ENCODE data around the gene GP5.

GP5 gene

GRCh38 chr3:194440756-194441155, 41.7 kb upstream of the GP5 start:
- no peak for TF ChIP-seq CTCF (IDR thresholded peaks at IDR 0.05; ENCODE audit: insufficient read depth, low read length, poor library complexity, severe bottlenecking)
- H3K36me3 ChIP-seq (ENCODE audit: control insufficient read depth, insufficient read depth, low read length) = peaks cover 8% of the 10 kb centered on the region
- H3K4me3 ChIP-seq (replicated peaks; ENCODE audit: low read depth, low read length) = no peak overlapping the region
- no peaks in the 10 kb centered on the region for H3K27me3 ChIP-seq (replicated peaks; ENCODE audit: control insufficient read depth, insufficient read depth, low read length)
- DNase-seq (ENCODE audit: extremely low read depth, insufficient read length) = no peak

- H3K36me3 ChIP-seq (ENCODE audit: control insufficient read depth, insufficient read depth, low read length) = peaks cover 9% of the 10 kb centered on the region
- no peak overlapping the region for H3K4me3 ChIP-seq (replicated peaks; ENCODE audit: low read depth, low read length)
- DNase-seq (ENCODE audit: extremely low read depth, insufficient read length) = no peak
- no peaks in the 10 kb centered on the region for H3K27me3 ChIP-seq (replicated peaks; ENCODE audit: control insufficient read depth, insufficient read depth, low read length)
- TF ChIP-seq CTCF (IDR thresholded peaks at IDR 0.05; ENCODE audit: insufficient read depth, low read length, poor library complexity, severe bottlenecking) = no peak
Observed at GRCh38 chr3:194439881-194440550, 41.0 kb upstream of the GP5 start.

- Histone ChIP-seq H3K4me3 (replicated peaks; ENCODE audit: low read depth, low read length) (no peak overlapping the region), H3K27me3 (replicated peaks; ENCODE audit: control insufficient read depth, insufficient read depth, low read length) (no peaks in the 10 kb centered on the region), H3K36me3 (ENCODE audit: control insufficient read depth, insufficient read depth, low read length) (peaks cover 9% of the 10 kb centered on the region)
- no peak for DNase-seq (ENCODE audit: extremely low read depth, insufficient read length)
- TF ChIP-seq CTCF (IDR thresholded peaks at IDR 0.05; ENCODE audit: insufficient read depth, low read length, poor library complexity, severe bottlenecking) = no peak
Observed at GRCh38 chr3:194434503-194434902, 35.4 kb upstream of the GP5 start.

- no peak for TF ChIP-seq CTCF (IDR thresholded peaks at IDR 0.05; ENCODE audit: insufficient read depth, low read length, poor library complexity, severe bottlenecking)
- DNase-seq (ENCODE audit: extremely low read depth, insufficient read length) = no peak
- H3K4me3 ChIP-seq (replicated peaks; ENCODE audit: low read depth, low read length) = no peak overlapping the region
- H3K36me3 ChIP-seq (ENCODE audit: control insufficient read depth, insufficient read depth, low read length) = peaks cover 9% of the 10 kb centered on the region
- H3K27me3 ChIP-seq (replicated peaks; ENCODE audit: control insufficient read depth, insufficient read depth, low read length) = no peaks in the 10 kb centered on the region
Observed at GRCh38 chr3:194431554-194431953, 32.5 kb upstream of the GP5 start.

DNA sequence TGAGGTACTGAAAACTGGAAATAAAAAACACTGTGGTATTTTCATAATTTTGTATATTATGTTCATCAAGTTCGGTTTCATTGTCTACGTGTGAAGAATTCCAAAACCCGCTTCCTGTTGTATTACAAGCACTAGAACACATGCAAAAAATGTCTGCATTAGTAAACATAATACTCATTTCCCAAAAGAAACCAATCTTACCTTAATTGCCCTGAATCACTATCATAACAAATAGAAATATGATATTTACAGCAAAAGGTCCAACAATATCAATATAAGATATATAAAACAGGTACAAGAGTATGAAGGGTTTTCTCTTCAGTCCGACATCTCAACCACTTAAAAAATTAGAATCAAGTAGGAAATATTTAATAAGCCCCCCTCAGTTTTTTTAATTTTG, 26.3 kb upstream of the GP5 start:
- H3K4me3 ChIP-seq (replicated peaks; ENCODE audit: low read depth, low read length) = no peak overlapping the region
- no peak for TF ChIP-seq CTCF (IDR thresholded peaks at IDR 0.05; ENCODE audit: insufficient read depth, low read length, poor library complexity, severe bottlenecking)
- H3K27me3 ChIP-seq (replicated peaks; ENCODE audit: control insufficient read depth, insufficient read depth, low read length) = no peaks in the 10 kb centered on the region
- no peak for DNase-seq (ENCODE audit: extremely low read depth, insufficient read length)
- peaks cover 9% of the 10 kb centered on the region for H3K36me3 ChIP-seq (ENCODE audit: control insufficient read depth, insufficient read depth, low read length)

GRCh38 chr3:194424953-194425352, 25.9 kb upstream of the GP5 start:
- H3K36me3 ChIP-seq (ENCODE audit: control insufficient read depth, insufficient read depth, low read length) = peaks cover 9% of the 10 kb centered on the region

More at GRCh38 chr3:194424953-194425352, 25.9 kb upstream of the GP5 start:
- H3K4me3 ChIP-seq (replicated peaks; ENCODE audit: low read depth, low read length) = no peak overlapping the region
- DNase-seq (ENCODE audit: extremely low read depth, insufficient read length) = no peak
- TF ChIP-seq CTCF (IDR thresholded peaks at IDR 0.05; ENCODE audit: insufficient read depth, low read length, poor library complexity, severe bottlenecking) = no peak
- H3K27me3 ChIP-seq (replicated peaks; ENCODE audit: control insufficient read depth, insufficient read depth, low read length) = no peaks in the 10 kb centered on the region
